GM12873 (cell line): Measurements from ENCODE around the gene PTPRK.

Source experiments
- CTCF ChIP-seq: IDR thresholded peaks from 2 replicates; pipeline ENCODE4 v1.5.1; 2012; ENCODE audit warnings: low read depth, mild to moderate bottlenecking, moderate library complexity, low read length, control low read depth; ENCODE audit not compliant: insufficient read depth; ENCODE audit errors: missing control alignments

PTPRK gene

GRCh38 chr6:128164254-128164653 is 356.1 kb downstream of the PTPRK start:
- no peak for TF ChIP-seq CTCF

DNA sequence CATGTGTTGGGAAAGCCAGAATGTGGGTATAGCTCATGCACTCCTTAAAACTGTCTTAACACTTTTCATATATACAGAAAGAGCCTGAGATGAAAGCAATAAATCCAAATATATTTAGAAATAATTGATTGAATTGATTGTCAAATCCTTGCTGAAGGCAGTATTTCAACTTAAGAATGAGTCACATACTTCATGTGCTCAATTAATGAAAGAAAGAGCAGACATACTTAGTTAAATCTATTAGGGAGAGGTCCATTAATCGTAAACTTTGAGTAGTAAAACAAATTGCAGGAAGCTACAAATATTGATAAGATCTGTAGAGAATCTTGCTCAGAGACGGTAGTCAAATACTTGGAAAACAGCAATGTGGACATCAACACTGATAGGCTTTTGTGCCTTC is 358.0 kb downstream of the PTPRK start:
- TF ChIP-seq CTCF = no peak

- no peak for TF ChIP-seq CTCF
Measured at GRCh38 chr6:128161839-128162238, 358.6 kb downstream of the PTPRK start.

GRCh38 chr6:128161263-128161662 is 359.1 kb downstream of the PTPRK start:
- no peak for TF ChIP-seq CTCF

DNA sequence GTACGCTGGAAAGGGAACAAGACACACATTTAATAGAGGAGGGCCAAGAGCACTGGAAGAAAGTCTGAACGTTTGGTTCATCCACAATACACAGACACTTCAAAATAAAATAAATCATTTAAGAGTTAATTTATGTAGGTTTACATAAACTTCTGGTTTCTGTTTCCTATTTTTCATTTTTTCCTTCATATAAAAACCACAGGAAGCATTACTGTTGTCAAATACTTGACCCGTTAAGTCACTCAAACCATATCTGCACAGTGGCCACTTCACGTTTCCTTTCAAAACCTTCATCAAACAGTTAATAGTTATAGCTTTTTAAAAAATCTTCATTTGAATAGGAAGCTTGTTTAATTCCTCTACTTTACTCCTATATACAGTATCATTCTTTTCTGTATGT is 361.9 kb downstream of the PTPRK start:
- no peak for TF ChIP-seq CTCF

- no peak for TF ChIP-seq CTCF
Measured at GRCh38 chr6:128156321-128157111, 363.9 kb downstream of the PTPRK start.

DNA sequence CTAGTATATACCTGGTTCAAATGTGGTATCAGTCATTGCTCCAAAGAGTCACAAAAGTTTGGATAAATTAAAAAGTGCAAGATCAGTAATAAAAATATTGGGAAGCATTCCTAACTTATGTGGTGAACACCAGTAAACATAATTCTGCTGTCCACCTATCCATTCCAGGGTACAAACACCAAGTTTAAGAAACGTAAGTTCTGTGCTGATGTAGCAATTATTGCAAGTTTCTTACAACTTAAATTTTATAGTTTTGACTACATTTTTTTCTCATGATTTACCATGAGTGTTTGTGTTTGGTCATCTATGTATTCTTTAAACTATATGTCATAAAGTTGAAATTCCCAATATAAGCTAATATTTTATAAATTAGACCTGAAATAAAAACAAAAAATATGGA is 364.6 kb downstream of the PTPRK start:
- TF ChIP-seq CTCF = no peak

DNA sequence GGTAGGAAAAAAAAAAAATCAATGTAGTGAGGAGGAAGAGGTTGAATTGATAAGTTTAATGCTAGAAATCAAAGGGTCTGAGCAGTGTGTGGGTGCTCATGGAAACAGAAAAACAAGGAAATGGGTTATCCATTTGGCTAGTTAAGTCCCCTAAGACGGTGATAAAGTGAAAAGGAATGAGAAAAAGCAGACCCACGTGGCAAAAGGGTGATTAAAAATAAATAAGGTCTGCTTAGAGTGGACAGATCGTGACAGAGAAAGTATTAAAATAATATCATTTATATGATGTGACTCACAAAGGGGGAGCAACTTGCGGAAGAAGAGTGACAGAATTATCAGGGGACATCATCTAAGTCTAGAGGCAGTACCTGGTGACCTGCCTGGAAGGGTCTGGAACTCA is 367.8 kb downstream of the PTPRK start:
- TF ChIP-seq CTCF = no peak
